ENCODE measurements around the gene FALEC. TPM values are rescaled to one million over a fixed set of nuclear protein-coding genes. Genes with fewer than 3 reads are reported as not detected.

Gene FALEC
- total RNA-seq, 2 experiments from 2014 or later: not detected

- intact Hi-C loops (cut with micrococcal nuclease): no loop called here
Measured at GRCh38 chr1:150548632-150549495, 33.3 kb downstream of the FALEC start, which contains the start of gene ADAMTSL4. Gene ADAMTSL4 (plus strand): TSS chr1:150549408. CDS start chr1:150552289, 2,881 bp downstream.

GRCh38 chr1:150549496-150550221, 34.1 kb downstream of the FALEC start:
- ChIA-PET CTCF (interaction anchor here (0.7 to 6.3 kb wide), 3 partner anchors 11 to 391 kb away, joined by 3 to 51 read pairs (median 6); no protein-coding TSS in a partner anchor), POLR2A (interaction anchor here (1.5 to 1.6 kb wide), 2 partner anchors 18 to 78 kb away, joined by 4 to 5 read pairs; no protein-coding TSS in a partner anchor)
- no peaks in the 10 kb centered on the region for H3K36me3 Mint-ChIP-seq
- intact Hi-C loops (cut with micrococcal nuclease): no loop called here
- no peak overlapping the region for H3K27ac Mint-ChIP-seq
- H3K27me3 Mint-ChIP-seq: peaks cover 30% of the 10 kb centered on the region
- no peak for DNase-seq
- H3K4me3 Mint-ChIP-seq: peak overlapping the region; percentile 70
- H3K4me1 Mint-ChIP-seq (ENCODE audit: low read depth): peaks cover 30% of the 10 kb centered on the region
- no peaks in the 10 kb centered on the region for H3K9me3 Mint-ChIP-seq

More at GRCh38 chr1:150548632-150549495, 33.3 kb downstream of the FALEC start, which contains the start of gene ADAMTSL4:
- H3K4me3 Mint-ChIP-seq: peak within 1 kb of the TSS; percentile 70
- CTCF ChIA-PET: interaction anchor here (0.7 to 6.3 kb wide), 6 partner anchors 12 to 392 kb away, joined by 3 to 51 read pairs (median 6); partner anchors contain the start of gene FALEC
- H3K9me3 Mint-ChIP-seq: no peaks in the 10 kb centered on the region
- H3K4me1 Mint-ChIP-seq (ENCODE audit: low read depth): peaks cover 30% of the 10 kb centered on the region
- peak; percentile 56 for DNase-seq
- peaks cover 30% of the 10 kb centered on the region for H3K27me3 Mint-ChIP-seq
- POLR2A ChIA-PET: interaction anchor here (1.0 to 1.6 kb wide), 4 partner anchors 14 to 79 kb away, joined by 3 to 5 read pairs (median 3); partner anchors contain the start of gene FALEC
- H3K27ac Mint-ChIP-seq: no peak within 1 kb of the TSS
- H3K36me3 Mint-ChIP-seq: no peaks in the 10 kb centered on the region

- H3K27me3 Mint-ChIP-seq: peaks cover 28% of the 10 kb centered on the region
- no peak overlapping the region for H3K27ac Mint-ChIP-seq
- H3K4me3 Mint-ChIP-seq: peak overlapping the region; percentile 70
- DNase-seq: no peak
- intact Hi-C loops (cut with micrococcal nuclease): no loop called here
- peaks cover 30% of the 10 kb centered on the region for H3K4me1 Mint-ChIP-seq (ENCODE audit: low read depth)
- ChIA-PET POLR2A (interaction anchor here (1.5 to 2.0 kb wide), 2 partner anchors 12 to 17 kb away, joined by 4 to 19 read pairs; no protein-coding TSS in a partner anchor), CTCF (interaction anchor here (1.0 to 6.3 kb wide), 3 partner anchors 11 to 69 kb away, joined by 5 to 51 read pairs (median 6); no protein-coding TSS in a partner anchor)
- no peaks in the 10 kb centered on the region for H3K36me3 Mint-ChIP-seq
- H3K9me3 Mint-ChIP-seq: no peaks in the 10 kb centered on the region
Measured at GRCh38 chr1:150550222-150551050, 34.9 kb downstream of the FALEC start.

- Mint-ChIP-seq H3K36me3 (no peaks in the 10 kb centered on the region), H3K4me3 (no peak overlapping the region), H3K4me1 (ENCODE audit: low read depth) (peaks cover 30% of the 10 kb centered on the region), H3K27me3 (peaks cover 24% of the 10 kb centered on the region), H3K27ac (no peak overlapping the region), H3K9me3 (no peaks in the 10 kb centered on the region)
- DNase-seq: peak; percentile 55
- ChIA-PET POLR2A (interaction anchor here (1.0 to 2.0 kb wide), 3 partner anchors 11 to 78 kb away, joined by 3 to 19 read pairs (median 4); partner anchors contain the start of gene ENSA), CTCF (interaction anchor here (1.0 to 6.3 kb wide), 4 partner anchors 10 to 70 kb away, joined by 5 to 51 read pairs (median 6); no protein-coding TSS in a partner anchor)
- intact Hi-C loops (cut with micrococcal nuclease): no loop called here
Measured at GRCh38 chr1:150551051-150551783, 35.7 kb downstream of the FALEC start.

- CTCF ChIA-PET: interaction anchor here (0.6 to 6.3 kb wide), 6 partner anchors 9 to 70 kb away, joined by 3 to 51 read pairs (median 5); no protein-coding TSS in a partner anchor
- POLR2A ChIA-PET: interaction anchor here (1.0 to 2.0 kb wide), 2 partner anchors 11 to 77 kb away, joined by 3 to 19 read pairs; partner anchors contain the start of gene ENSA
- H3K4me1 Mint-ChIP-seq (ENCODE audit: low read depth): peaks cover 30% of the 10 kb centered on the region
- intact Hi-C loops (cut with micrococcal nuclease): no loop called here
- no peaks in the 10 kb centered on the region for H3K36me3 Mint-ChIP-seq
- H3K9me3 Mint-ChIP-seq: no peaks in the 10 kb centered on the region
- no peak overlapping the region for H3K27ac Mint-ChIP-seq
- H3K4me3 Mint-ChIP-seq: no peak overlapping the region
- DNase-seq: no peak
- H3K27me3 Mint-ChIP-seq: peaks cover 20% of the 10 kb centered on the region
Measured at GRCh38 chr1:150551784-150552127, 36.2 kb downstream of the FALEC start.

GRCh38 chr1:150552128-150552910, 36.8 kb downstream of the FALEC start:
- Mint-ChIP-seq H3K27me3 (peaks cover 17% of the 10 kb centered on the region), H3K27ac (no peak overlapping the region), H3K4me1 (ENCODE audit: low read depth) (peaks cover 30% of the 10 kb centered on the region), H3K4me3 (no peak overlapping the region), H3K36me3 (no peaks in the 10 kb centered on the region), H3K9me3 (no peaks in the 10 kb centered on the region)
- intact Hi-C loops (cut with micrococcal nuclease): no loop called here
- CTCF ChIA-PET: interaction anchor here (0.6 to 6.3 kb wide), 4 partner anchors 9 to 69 kb away, joined by 3 to 51 read pairs (median 5); no protein-coding TSS in a partner anchor
- POLR2A ChIA-PET: interaction anchor here (1.0 to 2.0 kb wide), 2 partner anchors 10 to 77 kb away, joined by 3 to 19 read pairs; partner anchors contain the start of gene ENSA
- peak; percentile 66 for DNase-seq

- no peak for DNase-seq
- H3K4me1 Mint-ChIP-seq (ENCODE audit: low read depth): peaks cover 30% of the 10 kb centered on the region
- no peak overlapping the region for H3K4me3 Mint-ChIP-seq
- no peaks in the 10 kb centered on the region for H3K9me3 Mint-ChIP-seq
- H3K27ac Mint-ChIP-seq: no peak overlapping the region
- ChIA-PET CTCF (interaction anchor here (6.3 kb wide), 1 partner anchor 8 kb away, joined by 51 read pairs; no protein-coding TSS in a partner anchor), POLR2A (no interaction called here)
- intact Hi-C loops (cut with micrococcal nuclease): no loop called here
- no peaks in the 10 kb centered on the region for H3K36me3 Mint-ChIP-seq
- peaks cover 17% of the 10 kb centered on the region for H3K27me3 Mint-ChIP-seq
Measured at GRCh38 chr1:150552911-150553289, 37.3 kb downstream of the FALEC start.

- intact Hi-C loops (cut with micrococcal nuclease): no loop called here
- Mint-ChIP-seq H3K9me3 (no peaks in the 10 kb centered on the region), H3K27ac (no peak overlapping the region), H3K27me3 (peaks cover 14% of the 10 kb centered on the region), H3K4me1 (ENCODE audit: low read depth) (peaks cover 27% of the 10 kb centered on the region), H3K36me3 (no peaks in the 10 kb centered on the region), H3K4me3 (no peak overlapping the region)
- DNase-seq: no peak
- POLR2A ChIA-PET: no interaction called here
- CTCF ChIA-PET: interaction anchor here (6.3 kb wide), 1 partner anchor 7 kb away, joined by 51 read pairs; no protein-coding TSS in a partner anchor
Measured at GRCh38 chr1:150553392-150554085, 38.0 kb downstream of the FALEC start.

GRCh38 chr1:150554086-150554452, 38.5 kb downstream of the FALEC start:
- Mint-ChIP-seq H3K9me3 (no peaks in the 10 kb centered on the region), H3K36me3 (no peaks in the 10 kb centered on the region), H3K27me3 (peaks cover 14% of the 10 kb centered on the region), H3K4me3 (no peak overlapping the region), H3K4me1 (ENCODE audit: low read depth) (peaks cover 27% of the 10 kb centered on the region), H3K27ac (no peak overlapping the region)
- POLR2A ChIA-PET: no interaction called here
- intact Hi-C loops (cut with micrococcal nuclease): no loop called here
- CTCF ChIA-PET: interaction anchor here (0.6 kb wide), 1 partner anchor 111 kb away, joined by 3 read pairs; no protein-coding TSS in a partner anchor
- no peak for DNase-seq
